IMR-90 (cell line): Measurements from ENCODE around the gene TASL. TPM values are rescaled to one million over a fixed set of nuclear protein-coding genes. Genes with fewer than 3 reads are reported as not detected.

Experiments
- ATAC-seq: fragments of 200-7000 bp; cut with Tn5 transposase; 2 replicates; pipeline ENCODE4 v1.9.1; 2020; ENCODE audit warnings: low read depth, mild to moderate bottlenecking, moderate library complexity
- BruUV-seq: library from RNA; stranded (reverse); fragments of 400-500 nt; replicated peaks from 2 replicates; lab custom pipeline; 2021; lab: Mats Ljungman, UMichigan
- CTCF ChIA-PET: fragments of 300-600 bp; formaldehyde crosslinking; extraction: SDS; loops from one replicate; lab custom pipeline; 2021; ENCODE audit warnings: antibody characterized with exemption; lab: Yijun Ruan, JAX
- POLR2A ChIA-PET: fragments of 300-600 bp; sonication (Branson Sonifier 250); formaldehyde crosslinking; loops from one replicate; lab custom pipeline; 2022; ENCODE audit warnings: antibody characterized with exemption; ENCODE audit not compliant: unreplicated experiment; lab: Charles Lee
- DNase-seq: peaks from one replicate; pipeline ENCODE4 v3.0.0; 2013
- H2AFZ ChIP-seq: replicated peaks from 2 replicates; pipeline ENCODE3; 2013; ENCODE audit warnings: low read length, mild to moderate bottlenecking; ENCODE audit not compliant: poor library complexity
- H2AK5ac ChIP-seq: 2 replicates; pipeline ENCODE4 v1.6.1; 2013; ENCODE audit warnings: low read depth, low read length, inconsistent platforms
- H2AK9ac ChIP-seq: replicated peaks from 2 replicates; pipeline ENCODE3; 2013; ENCODE audit warnings: mild to moderate bottlenecking, low read depth, low read length, moderate library complexity; ENCODE audit not compliant: poor library complexity
- H2BK120ac ChIP-seq: 2 replicates; pipeline ENCODE4 v1.6.1; 2013; ENCODE audit warnings: low read depth, low read length, inconsistent platforms
- H2BK15ac ChIP-seq: 3 replicates; pipeline ENCODE4 v1.6.1; 2013; ENCODE audit warnings: low read depth, low read length, inconsistent platforms
- H2BK20ac ChIP-seq: 2 replicates; pipeline ENCODE4 v1.6.1; 2013; ENCODE audit warnings: low read depth, mild to moderate bottlenecking, inconsistent platforms, low read length, moderate library complexity
- H2BK5ac ChIP-seq: 2 replicates; pipeline ENCODE4 v1.6.1; 2013; ENCODE audit warnings: mild to moderate bottlenecking, low read depth, low read length, inconsistent platforms; ENCODE audit not compliant: poor library complexity, severe bottlenecking
- H3K14ac ChIP-seq: replicated peaks from 2 replicates; pipeline ENCODE4 v1.6.1; 2013; ENCODE audit warnings: low read depth, low read length, inconsistent platforms
- H3K18ac ChIP-seq: 2 replicates; pipeline ENCODE4 v1.6.1; 2013; ENCODE audit warnings: low read depth, low read length, control low read depth
- H3K23ac ChIP-seq: 2 replicates; pipeline ENCODE4 v1.6.1; 2013; ENCODE audit warnings: low read depth, low read length, inconsistent platforms
- H3K27ac ChIP-seq: 2 replicates; pipeline ENCODE4 v1.5.1; 2013; ENCODE audit warnings: mild to moderate bottlenecking, control low read depth, low read length; ENCODE audit not compliant: insufficient read depth
- H3K27me3 ChIP-seq: 2 replicates; pipeline ENCODE4 v1.6.1; 2013; ENCODE audit warnings: low read length; ENCODE audit not compliant: control insufficient read depth, insufficient read depth
- H3K36me3 ChIP-seq: 2 replicates; pipeline ENCODE4 v1.6.1; 2013; ENCODE audit warnings: low read length, mixed read lengths; ENCODE audit not compliant: control insufficient read depth, insufficient read depth
- H3K4ac ChIP-seq: 2 replicates; pipeline ENCODE4 v1.6.1; 2013; ENCODE audit warnings: low read depth, low read length, inconsistent platforms
- H3K4me1 ChIP-seq: 2 replicates; pipeline ENCODE4 v1.6.1; 2013; ENCODE audit warnings: low read length, mixed read lengths; ENCODE audit not compliant: control insufficient read depth, insufficient read depth
- H3K4me2 ChIP-seq: 2 replicates; pipeline ENCODE4 v1.6.1; 2013; ENCODE audit warnings: low read depth, mild to moderate bottlenecking, control low read depth, low read length, moderate library complexity
- H3K4me3 ChIP-seq: 2 replicates; pipeline ENCODE4 v1.5.1; 2013; ENCODE audit warnings: low read depth, mild to moderate bottlenecking, control low read depth, low read length, moderate library complexity; ENCODE audit not compliant: insufficient read depth
- H3K56ac ChIP-seq: 2 replicates; pipeline ENCODE4 v1.6.1; 2013; ENCODE audit warnings: low read length, inconsistent platforms; ENCODE audit not compliant: insufficient read depth; ENCODE audit errors: extremely low read depth
- H3K79me1 ChIP-seq, 2 experiments: 2 replicates each; pipeline ENCODE4 v1.6.1; 2013; ENCODE audit warnings: low read length in 2 of 2, inconsistent platforms in 1 of 2, low read depth in 1 of 2
- H3K9ac ChIP-seq: 2 replicates; pipeline ENCODE4 v1.6.1; 2013; ENCODE audit warnings: low read depth, low read length, control low read depth
- H3K9me1 ChIP-seq: 2 replicates; pipeline ENCODE4 v1.6.1; 2013; ENCODE audit warnings: low read length, inconsistent platforms; ENCODE audit not compliant: insufficient read depth
- H3K9me3 ChIP-seq: 2 replicates; pipeline ENCODE4 v1.6.1; 2013; ENCODE audit warnings: low read length; ENCODE audit not compliant: control insufficient read depth, insufficient read depth
- H4K20me1 ChIP-seq: 2 replicates; pipeline ENCODE4 v1.6.1; 2013; ENCODE audit warnings: low read length, inconsistent platforms; ENCODE audit not compliant: insufficient read depth
- H4K5ac ChIP-seq: 2 replicates; pipeline ENCODE4 v1.6.1; 2013; ENCODE audit warnings: mild to moderate bottlenecking, low read depth, low read length, control low read depth
- H4K8ac ChIP-seq, 2 experiments: 2 replicates each; pipeline ENCODE4 v1.6.1; 2013; ENCODE audit warnings: low read depth in 2 of 2, low read length in 2 of 2, control low read depth in 1 of 2, inconsistent platforms in 1 of 2
- H4K91ac ChIP-seq: 2 replicates; pipeline ENCODE4 v1.6.1; 2013; ENCODE audit warnings: low read depth, low read length, inconsistent platforms; ENCODE audit not compliant: insufficient read depth
- CEBPB ChIP-seq: IDR thresholded peaks from 2 replicates; pipeline ENCODE4 v1.6.1; 2012; ENCODE audit warnings: low read depth, low read length, improper control_type of control experiment
- CHD1 ChIP-seq: IDR thresholded peaks from 2 replicates; pipeline ENCODE4 v1.6.1; 2012; ENCODE audit warnings: low read depth, low read length, improper control_type of control experiment
- FOS ChIP-seq: fragments of 150-350 bp; IDR thresholded peaks from 2 replicates; pipeline ENCODE4 v1.6.1; 2016; ENCODE audit warnings: low read depth, low read length
- MAFK ChIP-seq: IDR thresholded peaks from 2 replicates; pipeline ENCODE4 v1.6.1; 2012; ENCODE audit warnings: low read depth, low read length, improper control_type of control experiment
- MXI1 ChIP-seq: IDR thresholded peaks from 2 replicates; pipeline ENCODE4 v1.6.1; 2012; ENCODE audit warnings: low read depth, mild to moderate bottlenecking, low read length, moderate library complexity, borderline replicate concordance
- NFE2L2 ChIP-seq: fragments of 150-350 bp; IDR thresholded peaks from 2 replicates; pipeline ENCODE4 v1.6.1; 2016; ENCODE audit warnings: low read depth, mild to moderate bottlenecking, low read length
- POLR2A ChIP-seq: IDR thresholded peaks from 2 replicates; pipeline ENCODE4 v1.6.1; 2012; ENCODE audit warnings: mild to moderate bottlenecking, low read depth, low read length
- RCOR1 ChIP-seq: IDR thresholded peaks from 2 replicates; pipeline ENCODE4 v1.6.1; 2012; ENCODE audit warnings: mild to moderate bottlenecking, low read length, improper control_type of control experiment; ENCODE audit not compliant: insufficient replicate concordance
- RFX5 ChIP-seq: IDR thresholded peaks from 2 replicates; pipeline ENCODE4 v1.8.0; 2012; ENCODE audit warnings: low read depth, mild to moderate bottlenecking, low read length, moderate library complexity
- USF2 ChIP-seq: fragments of 150-350 bp; IDR thresholded peaks from 2 replicates; pipeline ENCODE4 v1.6.1; 2017; ENCODE audit warnings: mild to moderate bottlenecking, antibody characterized with exemption, low read length, low read depth
- WGBS, 2 experiments: methylation state at CpG; one replicate each; pipeline versions ENCODE4 v1.1.5 to v1.1.7; 2013; ENCODE audit warnings: missing lambda C conversion rate in 2 of 2; ENCODE audit not compliant: insufficient read length in 1 of 2; ENCODE audit errors: extremely low coverage in 2 of 2; 5-methylcytosine and 5-hydroxymethylcytosine counted together
- dilution Hi-C: fragments of 300-500 bp; cut with HindIII; formaldehyde crosslinking; loops from one replicate; pipeline ENCODE4 v1.14.3; 2018; ENCODE audit warnings: low sequenced_read_pairs; ENCODE audit not compliant: unreplicated experiment
- in situ Hi-C: fragments of 300-500 bp; cut with MboI; formaldehyde crosslinking; loops from 3 replicates; pipeline ENCODE4 v1.14.3; 2019; ENCODE audit warnings: low sequenced_read_pairs, inconsistent platforms, mixed read lengths
- intact Hi-C: fragments of 100-400 bp; cut with micrococcal nuclease; formaldehyde crosslinking; loops from 2 replicates; pipeline ENCODE4 v1.10.0; 2022
- polyA plus RNA-seq, 3 experiments: library from polyadenylated mRNA; depleted of rRNA; stranded (reverse); fragments of >200 nt; gene quantifications; 2 replicates each; pipeline ENCODE4 v1.2.3, GENCODE V29; 2012; ENCODE audit warnings: low replicate concordance in 1 of 3
- total RNA-seq: library from RNA; depleted of rRNA; stranded (reverse); fragments of >200 nt; gene quantifications from 2 replicates; pipeline ENCODE4 v1.2.3, GENCODE V29; 2012

TASL gene
- total and polyA plus RNA-seq, 2 of the 4 experiments (the other 2 are of a cell fraction), result not detected

DNA sequence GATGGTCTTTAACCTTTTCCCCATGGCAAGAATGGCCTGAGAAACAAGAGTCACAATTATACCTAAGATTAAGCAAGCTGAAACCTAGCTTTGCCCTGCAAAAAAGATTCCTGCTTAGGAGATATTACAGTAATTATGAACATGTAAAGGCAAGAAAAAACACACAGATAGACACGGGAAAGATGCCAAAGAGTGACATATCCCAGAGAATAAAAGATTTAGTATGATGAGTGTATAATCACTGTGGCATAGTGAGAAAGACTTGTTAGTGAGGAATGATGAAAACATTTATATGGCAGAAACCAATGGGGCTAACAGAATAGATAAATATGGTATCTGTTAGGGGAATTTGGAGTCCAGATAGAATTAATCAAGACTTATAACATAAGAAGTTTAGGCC is 29.6 kb upstream of the TASL start:
- Histone ChIP-seq H4K8ac (no peak overlapping the region), H2BK15ac (no peak overlapping the region), H3K36me3 (no peaks in the 10 kb centered on the region), H2BK120ac (no peak overlapping the region), H3K23ac (no peak overlapping the region), H2AK9ac (no peak overlapping the region), H3K14ac (no peak overlapping the region), H2BK20ac (no peak overlapping the region), H2BK5ac (no peak overlapping the region), H4K20me1 (no peaks in the 10 kb centered on the region), H3K4me2 (no peak overlapping the region), H4K5ac (no peak overlapping the region), H3K27ac (no peak overlapping the region), H3K4me1 (no peaks in the 10 kb centered on the region), H3K79me1 (no peaks in the 10 kb centered on the region), H4K91ac (no peak overlapping the region), H3K9me1 (no peaks in the 10 kb centered on the region), H3K9ac (no peak overlapping the region), H3K9me3 (no peaks in the 10 kb centered on the region), H2AFZ (no peak overlapping the region), H3K4ac (no peak overlapping the region), H3K4me3 (no peak overlapping the region), H3K27me3 (no peaks in the 10 kb centered on the region), H3K56ac (no peak overlapping the region), H2AK5ac (no peak overlapping the region), H3K18ac (no peak overlapping the region)
- TF ChIP-seq RCOR1, result no peak
- TF ChIP-seq CEBPB, result no peak
- no peak for TF ChIP-seq USF2
- TF ChIP-seq MXI1, result no peak
- no peak for TF ChIP-seq POLR2A
- no peak for TF ChIP-seq MAFK
- no peak for TF ChIP-seq FOS
- TF ChIP-seq CHD1, result no peak
- no peak for TF ChIP-seq NFE2L2
- no peak for TF ChIP-seq RFX5
- POLR2A ChIA-PET, result no interaction called here
- intact Hi-C loops, result no loop called here
- WGBS, 2 experiments, result 0% methylated on average over 1 of the region's 1 CpG; no CpG with 5 or more reads in 1 of the 2 experiments
- dilution Hi-C loops, result no loop called here
- CTCF ChIA-PET, result no interaction called here
- DNase-seq (no peak), ATAC-seq (no peak)
- in situ Hi-C loops, result no loop called here
- BruUV-seq, result no TSS peak
